ENCODE measurements around the gene ZNF454.

- TF ChIP-seq, protein P1, sequence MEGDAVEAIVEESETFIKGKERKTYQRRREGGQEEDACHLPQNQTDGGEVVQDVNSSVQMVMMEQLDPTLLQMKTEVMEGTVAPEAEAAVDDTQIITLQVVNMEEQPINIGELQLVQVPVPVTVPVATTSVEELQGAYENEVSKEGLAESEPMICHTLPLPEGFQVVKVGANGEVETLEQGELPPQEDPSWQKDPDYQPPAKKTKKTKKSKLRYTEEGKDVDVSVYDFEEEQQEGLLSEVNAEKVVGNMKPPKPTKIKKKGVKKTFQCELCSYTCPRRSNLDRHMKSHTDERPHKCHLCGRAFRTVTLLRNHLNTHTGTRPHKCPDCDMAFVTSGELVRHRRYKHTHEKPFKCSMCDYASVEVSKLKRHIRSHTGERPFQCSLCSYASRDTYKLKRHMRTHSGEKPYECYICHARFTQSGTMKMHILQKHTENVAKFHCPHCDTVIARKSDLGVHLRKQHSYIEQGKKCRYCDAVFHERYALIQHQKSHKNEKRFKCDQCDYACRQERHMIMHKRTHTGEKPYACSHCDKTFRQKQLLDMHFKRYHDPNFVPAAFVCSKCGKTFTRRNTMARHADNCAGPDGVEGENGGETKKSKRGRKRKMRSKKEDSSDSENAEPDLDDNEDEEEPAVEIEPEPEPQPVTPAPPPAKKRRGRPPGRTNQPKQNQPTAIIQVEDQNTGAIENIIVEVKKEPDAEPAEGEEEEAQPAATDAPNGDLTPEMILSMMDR (conservative IDR thresholded peaks at IDR 0.05; ENCODE audit: low read length): no peak; the same call in 1 of the 2 replicates
- no peak for TF ChIP-seq EZH2phosphoT487 (IDR thresholded peaks at IDR 0.05; ENCODE audit: borderline replicate concordance)
These were observed 67.7 kb downstream of the ZNF454 start for GRCh38 chr5:179008667-179009066.

Data from Loucy (cell line).